HG03135 (cell line): Measurements from ENCODE around the gene HINT3.
"Not testable (repeated sequence)": the region's sequence is repeated elsewhere in the genome, so short reads cannot be mapped to it uniquely, and the experiment has no call there.

Experiments used
- ATAC-seq: cut with Tn5 transposase; IDR thresholded peaks from one replicate; pipeline ENCODE4 v1.9.1; 2021; ENCODE audit warnings: mild to moderate bottlenecking, moderate library complexity; ENCODE audit not compliant: unreplicated experiment

HINT3 gene

GRCh38 chr6:125956506-125957390 lies at the start of gene HINT3:
TSS of gene HINT3 (plus strand) at chr6:125956770. CDS start at chr6:125956978, 208 bp downstream.
- peak; percentile 94 for ATAC-seq

DNA sequence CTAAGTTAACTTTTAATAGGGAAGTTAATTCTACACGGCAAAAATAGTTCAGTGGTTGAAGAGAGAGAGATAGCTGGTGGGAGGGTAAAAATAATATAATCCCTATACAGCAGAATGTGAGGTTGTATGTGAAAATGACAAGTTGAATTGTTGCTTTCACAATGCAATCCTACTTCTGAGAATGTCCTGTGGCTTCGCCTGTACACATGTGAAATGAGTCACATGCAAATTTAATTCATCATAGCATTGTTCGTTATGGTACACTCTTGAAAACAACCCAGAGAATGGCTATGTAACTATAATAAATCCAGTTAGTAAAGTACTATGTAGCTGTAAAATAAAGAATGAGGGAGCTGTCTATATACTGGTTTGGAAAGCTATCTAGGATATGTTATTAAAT lies 46.0 kb upstream of the HINT3 start:
- ATAC-seq, result peak; percentile 99

GRCh38 chr6:125911051-125911451 lies 45.5 kb upstream of the HINT3 start:
- ATAC-seq, result not testable (repeated sequence)

DNA sequence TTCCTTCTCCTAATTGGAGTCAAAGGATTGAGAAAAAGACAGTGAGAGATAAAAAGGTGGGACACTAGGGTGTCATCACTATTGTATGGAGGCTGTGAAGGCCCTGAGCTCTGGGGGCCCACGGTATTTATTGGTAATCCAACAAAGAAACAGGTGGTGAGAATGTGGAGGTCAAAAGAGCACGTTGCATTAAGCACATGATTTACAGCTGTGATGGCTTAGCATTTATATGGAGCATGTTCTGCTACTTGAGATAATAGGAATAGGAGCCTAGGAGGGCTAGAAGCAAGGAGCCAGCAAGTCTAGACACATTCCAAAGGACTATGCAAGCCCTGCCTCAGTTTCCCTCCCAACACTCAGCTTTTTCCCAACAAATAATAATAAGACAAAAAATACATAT lies 44.1 kb upstream of the HINT3 start:
- not testable (repeated sequence) for ATAC-seq

- ATAC-seq, result no peak
Observed at GRCh38 chr6:125913145-125913544, 43.4 kb upstream of the HINT3 start.

- ATAC-seq, result no peak
Observed at GRCh38 chr6:125913864-125914351, 42.7 kb upstream of the HINT3 start.

GRCh38 chr6:125918230-125918629 lies 38.3 kb upstream of the HINT3 start:
- no peak for ATAC-seq

GRCh38 chr6:125918681-125919566 lies 37.6 kb upstream of the HINT3 start:
- peak; percentile 99 for ATAC-seq

DNA sequence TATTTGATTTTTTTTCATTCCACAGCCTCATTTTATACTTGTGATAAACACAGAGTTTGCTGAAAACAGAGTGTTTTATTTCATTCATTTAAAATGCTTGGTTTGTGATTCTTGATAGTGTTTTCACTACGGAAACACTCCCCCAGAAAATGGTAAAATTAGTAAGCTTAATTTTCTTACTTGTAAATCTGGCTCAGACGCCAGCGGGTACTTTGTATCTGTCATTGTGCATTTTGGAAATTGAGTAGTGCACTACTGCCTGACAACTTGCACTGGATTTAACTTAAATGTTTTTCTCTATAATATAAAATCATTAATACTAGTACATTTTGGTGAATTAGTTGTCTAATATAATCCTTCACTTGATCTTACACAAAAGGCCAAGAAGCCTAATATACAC lies 37.0 kb upstream of the HINT3 start:
- ATAC-seq, result peak; percentile 4

DNA sequence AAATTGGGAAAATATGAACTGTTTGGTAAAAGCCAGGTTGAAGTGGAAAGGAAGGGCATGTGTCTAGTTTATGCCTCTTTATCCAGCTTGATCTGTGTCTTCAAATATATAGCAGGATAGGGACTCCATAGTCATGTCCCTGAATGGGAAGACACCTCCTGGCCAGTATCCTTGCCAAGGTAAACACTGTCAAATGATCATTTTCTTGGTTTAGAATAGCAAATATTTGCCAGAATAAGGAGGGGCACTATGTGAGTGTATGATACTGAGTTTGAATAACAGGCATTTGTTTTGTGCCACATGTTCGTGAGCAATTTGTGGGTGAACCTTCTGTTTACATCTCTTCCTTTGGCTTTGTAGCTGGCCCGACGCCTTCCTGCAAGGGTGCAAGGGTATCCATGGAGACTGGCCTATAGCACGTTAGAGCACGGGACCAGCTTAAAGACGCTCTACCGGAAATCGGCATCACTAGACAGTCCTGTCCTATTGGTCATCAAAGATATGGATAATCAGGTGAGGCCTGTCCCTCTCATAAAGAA lies 34.2 kb upstream of the HINT3 start:
- no peak for ATAC-seq

- ATAC-seq, result no peak
Observed at GRCh38 chr6:125923366-125923877, 33.1 kb upstream of the HINT3 start.

GRCh38 chr6:125924169-125924568 lies 32.4 kb upstream of the HINT3 start:
- no peak for ATAC-seq

- no peak for ATAC-seq
Observed at GRCh38 chr6:125924697-125925358, 31.7 kb upstream of the HINT3 start.

DNA sequence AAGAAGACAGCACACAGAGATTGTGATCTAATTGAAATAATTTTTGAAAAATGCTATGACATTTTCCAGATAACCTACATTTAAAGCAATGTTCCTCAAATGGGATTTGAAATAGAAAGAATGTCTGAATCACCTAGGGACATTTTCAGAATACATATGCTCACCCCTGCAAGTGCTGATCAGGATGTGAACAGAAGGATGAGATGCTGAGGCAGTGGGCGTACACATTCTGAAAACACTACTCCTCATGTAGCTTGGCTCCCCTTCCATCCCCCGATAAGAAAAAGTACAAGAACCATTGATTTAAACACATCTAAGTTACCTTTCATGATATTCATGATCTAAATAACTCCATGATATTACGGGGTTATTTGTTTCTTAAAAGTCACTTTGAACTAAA lies 29.9 kb upstream of the HINT3 start:
- ATAC-seq, result no peak

- ATAC-seq, result no peak
Observed at GRCh38 chr6:125927761-125928160, 28.8 kb upstream of the HINT3 start.

DNA sequence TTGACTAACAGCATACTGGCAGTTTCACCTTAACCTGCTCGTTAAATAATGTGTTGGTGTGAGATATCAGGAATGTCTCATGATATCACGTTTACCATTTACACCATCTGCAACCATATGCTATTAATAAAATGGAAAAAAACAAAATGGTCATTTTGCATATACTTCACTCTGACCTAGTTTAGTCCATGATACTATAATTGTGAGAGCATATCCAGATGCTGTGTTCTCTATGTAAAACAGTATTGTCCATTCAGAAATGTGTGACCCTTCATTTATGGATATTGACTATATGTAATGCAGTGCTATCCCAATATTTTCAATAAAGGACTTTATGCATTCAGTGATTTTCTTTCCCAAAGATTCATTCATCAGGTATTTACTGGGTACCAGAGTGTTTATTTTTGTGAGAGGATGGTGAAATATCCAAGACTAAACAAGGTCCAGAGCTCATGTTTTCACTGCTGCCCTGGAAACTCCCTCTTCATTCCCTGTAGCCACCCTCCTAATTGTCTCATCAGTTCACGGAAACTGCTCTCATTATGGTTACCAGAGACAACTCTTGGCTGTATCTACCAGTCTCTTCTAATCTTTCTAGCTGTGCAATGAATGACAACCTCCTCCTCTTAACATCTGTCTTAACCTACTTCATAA lies 25.7 kb upstream of the HINT3 start:
- no peak for ATAC-seq

DNA sequence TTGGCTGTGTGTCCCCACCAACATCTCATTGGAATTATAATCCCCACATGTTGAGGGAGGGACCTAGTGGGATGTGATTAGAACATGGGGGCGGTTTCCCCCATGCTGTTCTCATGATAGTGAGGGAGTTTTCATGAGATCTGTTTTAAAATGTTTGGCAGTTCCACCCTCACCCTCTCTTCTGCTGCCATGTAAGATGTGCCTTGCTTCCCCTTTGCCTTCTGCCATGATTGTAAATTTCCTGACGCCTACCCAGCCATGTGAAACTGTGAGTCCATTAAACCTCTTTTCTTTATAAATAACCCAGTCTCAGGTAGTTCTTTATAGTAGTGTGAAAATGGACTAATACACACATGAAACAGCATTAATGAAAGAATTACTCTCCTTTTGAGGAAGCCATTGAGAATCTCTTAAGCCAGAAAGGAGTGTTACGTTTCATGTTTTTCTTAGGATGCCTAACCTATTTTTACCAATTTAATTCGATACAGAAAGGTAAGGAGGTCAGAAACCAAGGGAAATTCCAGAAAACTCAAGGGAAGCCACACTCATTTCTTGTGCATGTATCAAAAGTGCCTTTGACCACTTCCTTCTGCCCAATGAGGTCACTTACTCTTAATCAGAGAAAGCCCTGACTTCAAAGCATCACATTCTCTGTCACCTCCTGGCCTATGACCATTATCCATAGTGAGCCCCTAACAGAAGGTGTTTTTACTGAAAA lies 24.7 kb upstream of the HINT3 start:
- ATAC-seq, result no peak

DNA sequence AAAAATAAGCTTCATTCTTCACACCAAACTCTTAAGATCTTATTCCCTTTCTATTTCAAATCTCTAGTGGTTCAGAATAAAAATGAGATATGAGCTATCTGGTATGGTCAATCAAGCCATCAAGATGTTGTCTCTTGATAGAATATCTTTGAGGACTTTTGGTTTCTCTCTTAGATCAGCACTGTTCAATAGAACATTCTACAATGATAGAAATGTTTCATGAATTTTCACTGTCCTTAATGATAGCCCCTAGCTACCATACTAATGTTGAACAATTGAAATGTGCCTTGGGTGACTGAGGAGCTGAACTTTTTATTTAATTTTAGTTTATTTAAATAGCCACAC lies 24.1 kb upstream of the HINT3 start:
- no peak for ATAC-seq

GRCh38 chr6:125935520-125935919 lies 21.1 kb upstream of the HINT3 start:
- not testable (repeated sequence) for ATAC-seq
